HG03108 (cell line): ENCODE data around the gene ARFIP1.

Source experiments
- ATAC-seq: cut with Tn5 transposase; IDR thresholded peaks from one replicate; pipeline ENCODE4 v1.9.1; 2021; ENCODE audit warnings: moderate library complexity; ENCODE audit not compliant: unreplicated experiment

ARFIP1 gene

DNA sequence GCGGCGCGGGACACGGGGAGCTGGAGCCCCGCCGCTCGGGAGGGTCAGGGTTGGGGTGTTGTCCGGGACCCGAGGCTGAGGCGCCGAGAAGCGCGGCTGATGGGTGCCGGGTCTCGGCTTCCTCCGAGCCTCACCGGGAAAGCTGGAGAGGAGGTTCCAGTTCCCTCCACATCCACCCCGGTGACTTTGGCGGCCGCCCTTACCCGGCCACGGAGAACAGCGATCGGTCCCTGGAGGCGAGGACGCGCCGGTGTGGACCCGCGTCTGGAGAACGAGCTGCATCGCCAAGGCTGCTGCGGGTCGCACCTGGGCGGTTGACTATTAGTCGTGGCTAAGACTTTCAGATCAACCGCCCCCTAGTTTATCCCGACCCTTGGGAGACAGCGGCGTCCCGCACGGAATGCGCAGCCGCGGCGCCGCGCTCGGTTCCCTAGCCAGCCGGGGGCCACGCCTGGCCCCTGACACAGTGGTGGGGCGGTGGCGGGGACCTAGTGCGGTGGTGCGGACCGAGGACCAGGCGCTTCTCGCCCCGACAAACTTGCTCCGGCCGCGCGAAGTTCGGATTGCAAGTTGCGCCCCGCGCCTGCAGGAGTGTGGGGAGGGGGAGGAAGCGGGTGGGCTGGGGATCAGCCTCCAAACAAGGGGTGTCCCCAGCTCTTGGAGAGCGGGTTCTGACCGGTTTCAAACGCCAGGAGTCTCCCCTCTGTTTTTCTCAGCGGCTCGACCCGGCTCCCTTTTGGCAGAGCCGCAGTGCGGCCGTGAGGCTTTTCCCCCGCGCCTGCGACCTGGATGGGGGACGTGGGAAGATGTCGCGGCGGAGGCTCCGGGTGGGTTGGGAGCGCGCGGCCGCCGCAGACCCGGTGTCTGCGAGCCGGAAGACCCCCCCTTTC, 156.9 kb downstream of the ARFIP1 start:
- no peak for ATAC-seq

- ATAC-seq = no peak
Measured at GRCh38 chr4:152937336-152938236, 157.8 kb downstream of the ARFIP1 start.

- ATAC-seq = no peak
Measured at GRCh38 chr4:152938237-152938947, 158.6 kb downstream of the ARFIP1 start.

DNA sequence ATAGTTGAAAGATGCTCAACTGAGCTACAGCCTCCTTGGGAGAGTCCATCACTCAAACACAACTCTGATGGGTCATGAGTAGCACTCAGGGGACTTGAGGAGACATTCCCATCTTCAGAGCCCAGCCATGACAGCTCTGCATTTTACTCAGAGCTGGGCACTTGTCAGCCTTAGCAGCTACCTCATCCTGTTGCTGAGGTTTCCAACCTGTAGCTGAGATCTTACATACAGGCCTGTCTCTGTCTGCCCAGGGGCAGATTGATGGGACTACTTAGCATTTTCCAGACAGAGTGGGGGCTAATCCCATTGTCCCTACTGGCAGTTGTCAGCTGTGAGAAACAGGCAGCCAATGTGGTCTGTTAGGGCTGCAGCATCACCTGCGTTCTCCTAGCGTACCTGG, 159.9 kb downstream of the ARFIP1 start:
- no peak for ATAC-seq

- no peak for ATAC-seq
Measured at GRCh38 chr4:152940461-152940860, 160.7 kb downstream of the ARFIP1 start.

DNA sequence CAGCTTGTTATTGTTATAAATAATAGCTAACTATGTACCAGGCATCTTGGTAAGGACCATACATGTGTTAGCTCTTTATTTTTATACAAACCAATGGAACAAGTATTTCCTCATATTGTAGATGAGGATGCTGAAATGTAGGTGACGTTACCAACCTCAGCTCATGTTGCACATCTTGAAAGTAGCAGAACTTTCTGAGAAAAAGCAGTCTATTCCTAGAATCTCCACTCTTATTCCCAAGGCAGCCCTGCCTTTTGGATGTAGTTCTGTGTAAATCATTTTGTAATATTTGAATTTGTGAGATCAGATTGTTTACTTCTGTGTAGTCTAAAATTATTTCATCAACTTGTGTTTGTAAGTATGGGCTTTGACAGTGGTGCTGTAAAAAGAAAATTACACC, 161.7 kb downstream of the ARFIP1 start:
- no peak for ATAC-seq

DNA sequence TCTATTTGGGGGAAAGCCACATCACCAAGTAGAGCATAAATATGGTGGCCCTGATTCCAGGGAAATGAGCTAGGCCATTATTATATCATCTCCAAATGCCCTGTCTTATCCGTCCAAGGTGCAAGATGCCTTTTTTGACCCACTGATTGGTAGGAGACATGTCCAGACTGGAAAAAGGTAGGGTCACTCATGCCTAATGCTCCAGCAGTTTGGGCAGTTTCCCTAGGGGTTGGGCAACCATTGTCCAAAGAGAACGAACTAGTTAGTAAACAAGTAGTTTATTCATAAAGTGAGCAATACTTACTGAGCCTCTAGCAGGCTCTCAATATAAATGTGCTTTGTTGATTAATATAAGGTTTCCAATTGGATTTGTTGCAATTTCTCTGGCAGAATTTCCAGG, 162.6 kb downstream of the ARFIP1 start:
- ATAC-seq = no peak

- no peak for ATAC-seq
Measured at GRCh38 chr4:152943672-152944071, 163.9 kb downstream of the ARFIP1 start.

- ATAC-seq = no peak
Measured at GRCh38 chr4:152944666-152945320, 165.0 kb downstream of the ARFIP1 start.

DNA sequence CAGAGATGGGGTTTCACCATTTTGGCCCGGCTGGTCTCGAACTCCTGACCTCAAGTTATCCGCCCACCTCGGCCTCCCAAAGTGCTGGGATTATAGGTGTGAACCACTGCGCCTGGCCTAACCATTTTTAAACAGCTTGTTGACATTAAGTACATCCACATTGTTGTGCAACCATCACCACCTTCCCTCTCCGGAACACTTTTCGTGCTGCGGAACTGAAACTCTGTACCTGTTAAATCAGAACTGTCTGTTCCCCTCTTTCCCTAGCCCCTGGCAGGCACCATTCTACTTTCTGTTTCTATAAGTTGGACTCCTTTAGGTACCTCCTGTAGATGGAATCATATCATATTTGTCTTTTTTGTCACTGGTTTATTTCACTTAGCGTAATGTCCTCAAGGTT, 165.9 kb downstream of the ARFIP1 start:
- no peak for ATAC-seq

DNA sequence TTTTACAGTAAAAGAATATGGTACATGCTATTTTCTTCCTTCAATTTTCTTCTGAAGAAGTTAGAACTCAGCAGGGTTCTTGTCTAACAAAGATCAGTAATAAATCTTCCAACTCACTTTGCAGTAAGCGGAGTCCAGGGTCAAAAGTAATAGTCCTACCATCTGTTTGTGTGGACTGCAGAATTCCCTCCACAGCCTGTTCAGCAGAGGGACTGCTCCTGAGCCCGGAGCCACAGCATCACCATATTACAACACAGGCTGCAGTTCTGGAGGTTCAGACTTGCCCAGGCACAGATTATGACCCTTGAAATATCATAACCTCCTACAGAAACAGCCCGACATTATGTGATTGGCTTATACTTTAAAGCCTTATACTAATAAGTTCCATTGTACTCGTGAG, 166.7 kb downstream of the ARFIP1 start:
- ATAC-seq = no peak

DNA sequence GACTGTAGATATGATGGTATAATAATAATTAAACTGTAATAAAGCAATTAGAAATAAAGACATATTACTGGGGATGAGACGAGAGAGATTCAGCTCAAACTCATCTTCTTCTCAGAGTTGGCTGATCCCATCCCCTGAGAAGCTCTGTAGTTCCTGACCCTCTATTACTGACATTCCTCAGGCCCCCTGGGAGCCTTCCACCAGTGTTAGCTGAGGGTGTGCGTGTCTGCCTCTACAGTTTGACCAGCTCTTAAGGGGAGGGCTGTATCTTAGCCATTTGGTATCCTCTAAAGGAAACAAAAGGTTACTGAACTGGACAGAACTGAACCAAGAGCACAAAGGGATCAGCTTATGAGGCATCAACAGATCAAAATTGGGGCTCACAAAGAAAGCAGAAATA, 167.6 kb downstream of the ARFIP1 start:
- no peak for ATAC-seq

DNA sequence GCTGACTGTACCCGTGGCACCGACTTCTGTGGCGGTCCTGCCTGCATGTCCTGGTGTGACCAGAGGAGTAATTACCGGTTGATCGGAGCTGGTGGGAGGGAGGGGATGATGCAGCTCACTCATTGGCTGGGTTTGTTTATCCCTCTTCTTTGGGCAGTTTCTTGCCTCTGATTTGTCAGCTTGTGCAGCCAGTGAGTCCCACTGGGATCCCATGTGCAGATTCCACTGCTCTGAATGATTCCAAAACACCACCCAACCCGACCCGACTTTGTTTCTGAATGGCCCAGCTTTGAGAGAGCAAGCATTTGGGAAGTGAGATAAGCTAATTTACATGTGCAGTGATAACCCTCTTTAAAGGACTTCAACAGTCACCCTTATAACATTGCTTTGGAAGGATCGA, 170.2 kb downstream of the ARFIP1 start:
- ATAC-seq = no peak

- no peak for ATAC-seq
Measured at GRCh38 chr4:152950402-152951274, 170.9 kb downstream of the ARFIP1 start.

DNA sequence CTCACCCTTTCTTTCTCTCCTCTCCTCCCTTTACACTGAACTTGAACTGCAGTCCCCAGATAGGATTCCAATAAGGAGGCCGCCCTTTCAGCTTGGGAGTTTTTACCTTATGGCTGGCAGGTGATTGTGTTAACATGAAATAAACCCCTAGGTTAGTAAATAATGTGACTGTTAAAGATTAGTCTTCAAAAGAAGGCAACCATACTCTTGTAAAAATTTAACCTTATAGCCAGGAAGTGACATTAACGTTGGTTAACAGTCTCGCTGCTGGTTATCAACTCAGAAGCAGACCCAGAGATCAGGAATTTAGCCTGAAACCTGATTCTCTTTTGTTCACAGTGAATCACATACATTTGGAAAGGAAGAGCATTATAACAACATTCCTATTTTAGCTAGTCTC, 171.6 kb downstream of the ARFIP1 start:
- no peak for ATAC-seq

GRCh38 chr4:152953514-152953913, 173.8 kb downstream of the ARFIP1 start:
- ATAC-seq = no peak

GRCh38 chr4:152954741-152955140, 175.0 kb downstream of the ARFIP1 start:
- ATAC-seq = no peak

DNA sequence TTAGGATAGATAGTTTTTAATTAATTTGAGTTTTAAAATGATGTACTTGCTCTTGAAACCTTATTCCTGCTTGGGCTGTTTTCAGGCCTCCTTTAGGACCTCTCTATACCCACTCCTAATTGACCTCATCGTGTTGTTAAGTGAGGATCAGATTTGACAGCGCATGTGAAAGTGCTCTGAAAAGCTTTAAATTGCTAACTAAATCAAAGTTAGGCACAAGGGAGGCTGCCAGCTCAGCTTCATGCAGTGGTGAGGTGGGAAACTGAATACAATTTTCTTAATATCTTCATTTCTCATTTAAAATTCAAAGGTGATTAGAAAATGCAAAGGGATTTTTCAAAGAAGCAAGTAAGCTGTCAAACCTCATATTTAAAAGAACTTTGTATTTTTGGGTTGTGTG, 176.4 kb downstream of the ARFIP1 start:
- ATAC-seq = no peak

DNA sequence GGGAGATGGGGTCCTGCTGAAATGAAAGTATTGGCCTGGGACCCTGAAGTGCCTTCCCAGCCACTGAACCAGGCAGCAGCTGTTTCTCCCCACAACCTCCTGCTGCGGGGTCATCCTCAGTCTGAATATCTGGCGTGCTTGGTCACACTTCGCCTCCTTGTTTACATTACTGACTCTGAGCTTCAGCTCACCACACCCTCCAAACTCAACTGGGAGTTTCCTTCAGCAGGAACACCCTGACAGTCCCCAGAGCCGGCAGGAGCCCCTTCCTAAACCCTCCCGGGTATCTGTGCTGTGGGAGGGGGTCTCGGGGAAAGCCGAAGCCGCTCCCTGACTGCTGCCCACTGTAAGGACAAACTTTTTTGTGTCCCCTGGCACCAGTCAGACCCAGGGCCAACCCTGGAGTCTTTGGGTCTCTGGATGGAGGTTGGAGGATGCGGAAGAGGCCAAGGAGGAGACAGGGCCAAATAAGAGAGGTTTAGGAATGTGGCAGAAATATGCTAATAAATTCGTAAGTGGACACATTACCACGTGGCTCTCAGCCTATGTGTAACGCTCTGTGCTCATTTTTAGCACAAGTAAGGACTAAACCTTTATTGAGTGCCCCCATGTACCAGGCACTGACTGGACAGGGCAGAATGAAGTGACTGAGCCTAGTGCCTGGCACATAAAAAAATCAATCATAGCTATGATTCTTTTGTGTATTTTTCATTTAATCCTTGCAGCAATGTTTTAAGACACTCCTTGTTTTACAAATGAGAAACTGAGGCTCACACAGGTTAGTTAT, 177.1 kb downstream of the ARFIP1 start:
- no peak for ATAC-seq
